NCI-H2227 (cell line): ENCODE data around the gene NTN5.
"Not testable (repeated sequence)": the region's sequence is repeated elsewhere in the genome, so short reads cannot be mapped to it uniquely, and the experiment has no call there.

Experiments
- DNase-seq: peaks from one replicate; lab custom pipeline; 2025; ENCODE audit not compliant: unreplicated experiment; lab: John Stamatoyannopoulos, UW

The NTN5 gene

GRCh38 chr19:48645620-48646000 is 27.2 kb downstream of the NTN5 start:
- DNase-seq, result no peak

- peak; percentile 75 for DNase-seq
Measured at GRCh38 chr19:48644839-48645619, 27.8 kb downstream of the NTN5 start.

GRCh38 chr19:48644355-48644754 is 28.5 kb downstream of the NTN5 start:
- DNase-seq, result no peak

GRCh38 chr19:48642862-48643261 is 30.0 kb downstream of the NTN5 start:
- DNase-seq, result no peak

- no peak for DNase-seq
Measured at GRCh38 chr19:48641850-48642249, 31.0 kb downstream of the NTN5 start.

- DNase-seq, result no peak
Measured at GRCh38 chr19:48639483-48640375, 33.1 kb downstream of the NTN5 start.

- no peak for DNase-seq
Measured at GRCh38 chr19:48638831-48639381, 33.9 kb downstream of the NTN5 start.

GRCh38 chr19:48637948-48638830 is 34.6 kb downstream of the NTN5 start:
- DNase-seq, result peak; percentile 84

- DNase-seq, result peak; percentile 98
Measured at GRCh38 chr19:48637449-48637947, 35.3 kb downstream of the NTN5 start.

- DNase-seq, result peak; percentile 71
Measured at GRCh38 chr19:48636859-48637448, 35.9 kb downstream of the NTN5 start, which contains the start of gene DBP. Gene DBP (minus strand): TSS chr19:48637379. CDS start chr19:48636994, 385 bp downstream.

- DNase-seq, result peak; percentile 39
Measured at GRCh38 chr19:48635966-48636858, 36.6 kb downstream of the NTN5 start.

GRCh38 chr19:48635263-48635965 is 37.4 kb downstream of the NTN5 start:
- peak; percentile 78 for DNase-seq

- DNase-seq, result peak; percentile 94
Measured at GRCh38 chr19:48634424-48635262, 38.2 kb downstream of the NTN5 start.

- DNase-seq, result no peak
Measured at GRCh38 chr19:48634036-48634342, 38.8 kb downstream of the NTN5 start.

- DNase-seq, result no peak
Measured at GRCh38 chr19:48633148-48634035, 39.4 kb downstream of the NTN5 start.

GRCh38 chr19:48632692-48633147 is 40.1 kb downstream of the NTN5 start:
- no peak for DNase-seq

- not testable (repeated sequence) for DNase-seq
Measured at GRCh38 chr19:48632286-48632685, 40.5 kb downstream of the NTN5 start.
